K562 (cell line): ENCODE data around the gene TMEM156. TPM values are rescaled to one million over a fixed set of nuclear protein-coding genes. Genes with fewer than 3 reads are reported as not detected.

Experiments
- ATAC-seq: fragments of 200-7000 bp; cut with Tn5 transposase; 3 replicates; pipeline ENCODE4 v1.9.1; 2020; ENCODE audit warnings: moderate library complexity
- BruUV-seq: library from RNA; stranded (reverse); fragments of 400-500 nt; replicated peaks from 2 replicates; lab custom pipeline; 2021; lab: Mats Ljungman, UMichigan
- CTCF ChIA-PET: fragments of 300-600 bp; formaldehyde crosslinking; extraction: SDS; loops from one replicate; lab custom pipeline; 2021; ENCODE audit warnings: low intra/inter-chr PET ratio; lab: Yijun Ruan, JAX
- POLR2A ChIA-PET: fragments of 300-600, 350-650 bp; sonication (Branson Sonifier 250); formaldehyde crosslinking; extraction: SDS; loops from one replicate; lab custom pipeline; 2021; ENCODE audit warnings: antibody characterized with exemption, inconsistent platforms; lab: Yijun Ruan, JAX
- DNase-seq, 4 experiments: peaks; one replicate each; pipeline versions ENCODE4 v3.0.0 to v3.0.0-alpha.2; 2011 to 2018; ENCODE audit warnings: low spot score in 3 of 4, mixed read lengths in 3 of 4; ENCODE audit errors: extremely low read depth in 1 of 4
- FAIRE-seq: peaks from 2 replicates; lab custom pipeline; 2011; peaks lifted over from hg19 to GRCh38; lab: Jason Lieb, UNC
- H2AFZ ChIP-seq: 2 replicates; pipeline ENCODE4 v1.6.0; 2011; ENCODE audit warnings: low read depth, low read length, control low read depth, inconsistent platforms
- H3K27ac ChIP-seq: fragments of 200-600 bp; 3 replicates; pipeline ENCODE4 v1.8.0; 2011; ENCODE audit warnings: low read depth, mild to moderate bottlenecking, control low read depth, inconsistent platforms, low read length, moderate library complexity, mixed read lengths; ENCODE audit errors: extremely low read depth
- H3K27me3 ChIP-seq, 2 experiments: fragments of 300-600 bp in 1 of 2; 2 replicates in 1 of 2; 3 replicates in 1 of 2; pipeline versions ENCODE4 v1.6.0 to v1.8.0; 2011; ENCODE audit warnings: inconsistent platforms in 2 of 2, low read length in 2 of 2, mild to moderate bottlenecking in 1 of 2, mixed read lengths in 1 of 2, moderate library complexity in 1 of 2; ENCODE audit not compliant: control insufficient read depth in 2 of 2, insufficient read depth in 2 of 2
- H3K36me3 ChIP-seq: fragments of 300-600 bp; 3 replicates; pipeline ENCODE4 v1.8.0; 2011; ENCODE audit warnings: mild to moderate bottlenecking, low read length, inconsistent platforms; ENCODE audit not compliant: control insufficient read depth, insufficient read depth
- H3K4me1 ChIP-seq, 2 experiments: fragments of 200-600 bp in 1 of 2; replicated peaks in 1 of 2; 2 replicates in 1 of 2; 3 replicates in 1 of 2; pipeline versions ENCODE4 v1.5.1 to v1.8.0; 2011; ENCODE audit warnings: inconsistent platforms in 2 of 2, low read length in 2 of 2, mild to moderate bottlenecking in 1 of 2, mixed read lengths in 1 of 2, moderate library complexity in 1 of 2; ENCODE audit not compliant: control insufficient read depth in 2 of 2, insufficient read depth in 2 of 2
- H3K4me2 ChIP-seq: 2 replicates; pipeline ENCODE4 v1.6.1; 2011; ENCODE audit warnings: low read length, control low read depth, inconsistent platforms, mixed read lengths; ENCODE audit not compliant: insufficient read depth
- H3K4me3 ChIP-seq: fragments of 200-600 bp; sonication (generic), shearing (Covaris generic); 2 replicates; pipeline ENCODE4 v1.5.1; 2016; ENCODE audit warnings: control low read depth, inconsistent platforms
- H3K79me2 ChIP-seq: fragments of 200-600 bp; 3 replicates; pipeline ENCODE4 v1.8.0; 2011; ENCODE audit warnings: low read length, inconsistent platforms; ENCODE audit not compliant: control insufficient read depth, insufficient read depth
- H3K9ac ChIP-seq, 2 experiments: 2 replicates each; pipeline versions ENCODE4 v1.6.0 to v1.6.1; 2011; ENCODE audit warnings: low read depth in 2 of 2, low read length in 2 of 2, control low read depth in 1 of 2, inconsistent platforms in 1 of 2, mild to moderate bottlenecking in 1 of 2, mixed read lengths in 1 of 2; ENCODE audit not compliant: insufficient read depth in 1 of 2
- H3K9me1 ChIP-seq: one replicate; pipeline ENCODE4 v1.6.0; 2011; ENCODE audit warnings: inconsistent platforms, mild to moderate bottlenecking, low read length, moderate library complexity; ENCODE audit not compliant: control insufficient read depth, insufficient read depth
- H3K9me3 ChIP-seq: replicated peaks from 2 replicates; pipeline ENCODE4 v1.5.1; 2011; ENCODE audit warnings: low read depth, low read length, inconsistent platforms; ENCODE audit not compliant: control insufficient read depth, insufficient read depth
- H4K20me1 ChIP-seq: replicated peaks from 2 replicates; pipeline ENCODE4 v1.6.1; 2011; ENCODE audit warnings: low read length, inconsistent platforms, mixed read lengths; ENCODE audit not compliant: control insufficient read depth, insufficient read depth
- LEF1 ChIP-seq: fragments of 450-650 bp; IDR thresholded peaks from 2 replicates; pipeline ENCODE4 v1.6.1; 2016; ENCODE audit warnings: mild to moderate bottlenecking
- MCM3 ChIP-seq: fragments of 450-650 bp; IDR thresholded peaks from 2 replicates; pipeline ENCODE4 v1.6.1; 2016
- NCOR1 ChIP-seq: fragments of 450-650 bp; IDR thresholded peaks from 2 replicates; pipeline ENCODE4 v1.6.1; 2016; ENCODE audit warnings: mild to moderate bottlenecking, moderate library complexity
- PRDM10 ChIP-seq: fragments of 450-650 bp; IDR thresholded peaks from 2 replicates; pipeline ENCODE4 v1.6.1; 2018; ENCODE audit not compliant: partially characterized antibody
- RBM17 ChIP-seq: fragments of 200-400 bp; formaldehyde crosslinking; IDR thresholded peaks from 2 replicates; pipeline ENCODE4 v1.6.1; 2017; ENCODE audit warnings: low read depth, mild to moderate bottlenecking, low read length, borderline replicate concordance
- RUNX1 ChIP-seq: sonication (generic); IDR thresholded peaks from 2 replicates; pipeline ENCODE4 v1.6.1; 2016; ENCODE audit warnings: antibody characterized with exemption, low read depth
- SMAD1 ChIP-seq: fragments of 150-350 bp; IDR thresholded peaks from 2 replicates; pipeline ENCODE4 v1.6.1; 2014; ENCODE audit warnings: low read length, low read depth; ENCODE audit not compliant: partially characterized antibody
- XRCC3 ChIP-seq: fragments of 450-650 bp; IDR thresholded peaks from 2 replicates; pipeline ENCODE4 v1.6.1; 2017; ENCODE audit warnings: mild to moderate bottlenecking, moderate library complexity
- YBX1 ChIP-seq: fragments of 450-650 bp; IDR thresholded peaks from 2 replicates; pipeline ENCODE4 v1.7.1; 2016; ENCODE audit warnings: mild to moderate bottlenecking
- ZNF175 ChIP-seq: fragments of 200-800 bp; sonication (Bioruptor generic); IDR thresholded peaks from 2 replicates; pipeline ENCODE4 v1.6.1; 2016; ENCODE audit warnings: low read depth, mild to moderate bottlenecking, missing genetic modification characterization, missing compliant biosample characterization
- ZNF551 ChIP-seq: fragments of 250-450 bp; sonication (Bioruptor Pico); IDR thresholded peaks from 2 replicates; pipeline ENCODE4 v1.5.0; 2021; ENCODE audit warnings: mild to moderate bottlenecking, moderate library complexity
- WGBS: fragments of 100-300 bp; shearing (Covaris generic); methylation state at CpG from one replicate; pipeline ENCODE4 v1.1.6; 2016; ENCODE audit warnings: low coverage, mixed read lengths; ENCODE audit not compliant: insufficient coverage; ENCODE audit errors: missing lambda C conversion rate; 5-methylcytosine and 5-hydroxymethylcytosine counted together
- in situ Hi-C: fragments of 300-500 bp; cut with MboI; formaldehyde crosslinking; loops from 4 replicates; pipeline ENCODE4 v1.15.0; 2018; ENCODE audit warnings: inconsistent platforms, mixed read lengths
- intact Hi-C: fragments of 100-400 bp; cut with micrococcal nuclease; formaldehyde crosslinking; loops from 2 replicates; pipeline ENCODE4 v1.14.2; 2022
- polyA plus RNA-seq, 8 experiments: library from polyadenylated mRNA; depleted of rRNA in 4 of 8; stranded (reverse) in 5 of 8; unstranded in 3 of 8; fragments of >200 nt; fragmentation: Nextera tagmentation in 2 of 8; fragmentation: Illumina TruSeq in 1 of 8; extraction: Ambion mirVana in 2 of 8; extraction: Trizol in 1 of 8; gene quantifications; 2 replicates each; pipeline versions ENCODE4 v1.2.1 to v1.2.3, GENCODE V29; 2011 to 2014; ENCODE audit warnings: inconsistent platforms in 1 of 8, missing spikeins in 1 of 8
- total RNA-seq, 7 experiments: library from RNA; depleted of rRNA in 6 of 7; stranded (reverse); fragments of >200 nt in 6 of 7; fragmentation: Illumina TruSeq in 2 of 7; extraction: Trizol in 2 of 7; gene quantifications; 2 replicates each; pipeline versions ENCODE4 v1.2.1 to v1.2.3, GENCODE V29; 2011 to 2021; ENCODE audit warnings: low replicate concordance in 1 of 7
- TF ChIP-seq, protein P1 (sequence below): sonication (generic); formaldehyde crosslinking; IDR thresholded peaks from 2 replicates; pipeline ENCODE4 v1.8.0; 2022; ENCODE audit warnings: missing genetic modification reagents, mild to moderate bottlenecking, moderate library complexity, borderline replicate concordance
- TF ChIP-seq, protein P2 (sequence below): fragments of 450-650 bp; IDR thresholded peaks from 2 replicates; pipeline ENCODE4 v1.6.1; 2014; ENCODE audit warnings: low read depth, mild to moderate bottlenecking, moderate library complexity, borderline replicate concordance
- TF ChIP-seq, protein P3 (sequence below): fragments of 250-450 bp; sonication (Bioruptor Pico); IDR thresholded peaks from 2 replicates; pipeline ENCODE4 v1.4.0; 2020
- TF ChIP-seq, protein P4 (sequence below): fragments of 450-650 bp; IDR thresholded peaks from 2 replicates; pipeline ENCODE4 v1.6.1; 2018; ENCODE audit warnings: mild to moderate bottlenecking, low read depth; ENCODE audit not compliant: partially characterized antibody

Gene TMEM156
- total and polyA plus RNA-seq, 9 of the 15 experiments (the other 6 are each of a cell fraction or from before 2014, with no cell fraction given): 3.5 to 9.6 (median 6.4) TPM

DNA sequence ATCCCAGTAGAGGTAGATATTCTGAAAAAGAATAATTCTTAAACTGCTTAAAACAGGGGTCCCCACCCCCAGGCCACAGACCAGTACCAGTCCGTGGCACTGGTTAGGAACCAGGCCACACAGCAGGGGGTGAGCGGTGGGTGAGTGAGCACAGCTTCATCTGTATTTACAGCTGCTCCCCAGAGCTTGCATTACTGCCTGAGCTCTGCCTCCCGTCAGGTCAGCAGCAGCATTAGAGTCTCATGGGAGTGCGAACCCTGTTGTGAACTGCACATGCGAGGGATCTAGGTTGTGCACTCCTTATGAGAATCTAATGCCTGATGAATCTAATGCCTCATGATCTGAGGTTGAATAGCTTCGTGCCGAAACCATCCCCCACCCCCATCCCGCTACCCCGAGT, 87.8 kb downstream of the TMEM156 start:
- 63% methylated on average over 7 of the region's 9 CpGs for WGBS
- no peaks in the 10 kb centered on the region for H3K9me1 ChIP-seq
- no peaks in the 10 kb centered on the region for H4K20me1 ChIP-seq
- FAIRE-seq (no peak), DNase-seq (no peak), ATAC-seq (no peak)
- no peak overlapping the region for H3K27ac ChIP-seq
- in situ Hi-C loops: no loop called here
- H3K9me3 ChIP-seq: no peaks in the 10 kb centered on the region
- intact Hi-C loops: no loop called here
- ChIA-PET CTCF (no interaction called here), POLR2A (interaction anchor here (0.5 kb wide), 1 partner anchor 30 kb away, joined by 3 read pairs; no protein-coding TSS in a partner anchor)
- no peaks in the 10 kb centered on the region for H3K36me3 ChIP-seq
- no peaks in the 10 kb centered on the region; a peak in 1 of 5 replicates for H3K27me3 ChIP-seq
- H3K9ac ChIP-seq: no peak overlapping the region
- no peak overlapping the region for H3K4me2 ChIP-seq
- no peak overlapping the region for H2AFZ ChIP-seq
- peaks cover 0 to 4% of the 10 kb centered on the region in 2 experiments; a peak in 1 of 5 replicates for H3K4me1 ChIP-seq
- H3K4me3 ChIP-seq: no peak overlapping the region
- BruUV-seq: no TSS peak
- H3K79me2 ChIP-seq: no peaks in the 10 kb centered on the region
- no peak for TF ChIP-seq PRDM10
- TF ChIP-seq SMAD1: no peak
- TF ChIP-seq RBM17: no peak
- TF ChIP-seq, protein P1, sequence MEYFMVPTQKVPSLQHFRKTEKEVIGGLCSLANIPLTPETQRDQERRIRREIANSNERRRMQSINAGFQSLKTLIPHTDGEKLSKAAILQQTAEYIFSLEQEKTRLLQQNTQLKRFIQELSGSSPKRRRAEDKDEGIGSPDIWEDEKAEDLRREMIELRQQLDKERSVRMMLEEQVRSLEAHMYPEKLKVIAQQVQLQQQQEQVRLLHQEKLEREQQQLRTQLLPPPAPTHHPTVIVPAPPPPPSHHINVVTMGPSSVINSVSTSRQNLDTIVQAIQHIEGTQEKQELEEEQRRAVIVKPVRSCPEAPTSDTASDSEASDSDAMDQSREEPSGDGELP (CRISPR knock-in tag): no peak
- TF ChIP-seq ZNF175 (CRISPR knock-in tag): no peak
- no peak for TF ChIP-seq NCOR1
- no peak for TF ChIP-seq LEF1
- no peak for TF ChIP-seq YBX1
- TF ChIP-seq MCM3: no peak
- TF ChIP-seq, protein P2, sequence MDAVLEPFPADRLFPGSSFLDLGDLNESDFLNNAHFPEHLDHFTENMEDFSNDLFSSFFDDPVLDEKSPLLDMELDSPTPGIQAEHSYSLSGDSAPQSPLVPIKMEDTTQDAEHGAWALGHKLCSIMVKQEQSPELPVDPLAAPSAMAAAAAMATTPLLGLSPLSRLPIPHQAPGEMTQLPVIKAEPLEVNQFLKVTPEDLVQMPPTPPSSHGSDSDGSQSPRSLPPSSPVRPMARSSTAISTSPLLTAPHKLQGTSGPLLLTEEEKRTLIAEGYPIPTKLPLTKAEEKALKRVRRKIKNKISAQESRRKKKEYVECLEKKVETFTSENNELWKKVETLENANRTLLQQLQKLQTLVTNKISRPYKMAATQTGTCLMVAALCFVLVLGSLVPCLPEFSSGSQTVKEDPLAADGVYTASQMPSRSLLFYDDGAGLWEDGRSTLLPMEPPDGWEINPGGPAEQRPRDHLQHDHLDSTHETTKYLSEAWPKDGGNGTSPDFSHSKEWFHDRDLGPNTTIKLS: no peak
- no peak for TF ChIP-seq ZNF551 (CRISPR knock-in tag)
- no peak for TF ChIP-seq RUNX1
- TF ChIP-seq, protein P3, sequence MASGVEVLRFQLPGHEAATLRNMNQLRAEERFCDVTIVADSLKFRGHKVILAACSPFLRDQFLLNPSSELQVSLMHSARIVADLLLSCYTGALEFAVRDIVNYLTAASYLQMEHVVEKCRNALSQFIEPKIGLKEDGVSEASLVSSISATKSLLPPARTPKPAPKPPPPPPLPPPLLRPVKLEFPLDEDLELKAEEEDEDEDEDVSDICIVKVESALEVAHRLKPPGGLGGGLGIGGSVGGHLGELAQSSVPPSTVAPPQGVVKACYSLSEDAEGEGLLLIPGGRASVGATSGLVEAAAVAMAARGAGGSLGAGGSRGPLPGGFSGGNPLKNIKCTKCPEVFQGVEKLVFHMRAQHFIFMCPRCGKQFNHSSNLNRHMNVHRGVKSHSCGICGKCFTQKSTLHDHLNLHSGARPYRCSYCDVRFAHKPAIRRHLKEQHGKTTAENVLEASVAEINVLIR: no peak
- TF ChIP-seq, protein P4, sequence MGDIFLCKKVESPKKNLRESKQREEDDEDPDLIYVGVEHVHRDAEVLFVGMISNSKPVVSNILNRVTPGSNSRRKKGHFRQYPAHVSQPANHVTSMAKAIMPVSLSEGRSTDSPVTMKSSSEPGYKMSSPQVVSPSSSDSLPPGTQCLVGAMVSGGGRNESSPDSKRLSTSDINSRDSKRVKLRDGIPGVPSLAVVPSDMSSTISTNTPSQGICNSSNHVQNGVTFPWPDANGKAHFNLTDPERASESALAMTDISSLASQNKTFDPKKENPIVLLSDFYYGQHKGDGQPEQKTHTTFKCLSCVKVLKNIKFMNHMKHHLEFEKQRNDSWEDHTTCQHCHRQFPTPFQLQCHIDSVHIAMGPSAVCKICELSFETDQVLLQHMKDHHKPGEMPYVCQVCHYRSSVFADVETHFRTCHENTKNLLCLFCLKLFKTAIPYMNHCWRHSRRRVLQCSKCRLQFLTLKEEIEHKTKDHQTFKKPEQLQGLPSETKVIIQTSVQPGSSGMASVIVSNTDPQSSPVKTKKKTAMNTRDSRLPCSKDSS: no peak
- no peak for TF ChIP-seq XRCC3
